ENCODE measurements around the gene PDILT.

The PDILT gene

DNA sequence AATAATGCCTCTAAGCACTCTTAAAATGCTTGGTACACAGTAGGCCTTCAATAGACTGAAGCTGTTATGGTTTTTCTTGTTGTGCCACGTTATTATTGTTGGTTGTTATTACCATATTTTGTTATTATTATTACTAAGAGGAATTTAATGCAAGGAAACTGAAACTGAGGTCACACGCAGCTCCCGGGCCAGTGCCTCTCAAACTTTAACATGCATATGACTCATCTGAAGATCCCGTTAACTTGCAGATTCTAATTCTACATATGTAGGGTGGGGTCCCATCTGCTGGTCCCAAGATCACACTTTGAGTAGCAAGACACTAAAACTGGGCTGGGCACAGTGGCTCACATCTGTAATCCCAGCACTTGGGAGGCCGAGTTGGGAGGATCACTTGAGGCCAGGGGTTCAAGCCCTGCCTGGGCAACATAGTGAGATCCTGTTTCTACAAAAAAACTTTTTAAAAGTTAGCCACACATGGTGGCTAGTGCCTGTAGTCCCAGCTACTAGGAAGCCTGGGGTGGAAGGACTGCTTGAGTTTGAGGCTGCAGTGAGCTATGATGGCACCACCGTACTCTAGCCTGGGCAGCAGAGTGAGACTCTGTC is 5.7 kb upstream of the PDILT start:
- TF ChIP-seq, protein P1, sequence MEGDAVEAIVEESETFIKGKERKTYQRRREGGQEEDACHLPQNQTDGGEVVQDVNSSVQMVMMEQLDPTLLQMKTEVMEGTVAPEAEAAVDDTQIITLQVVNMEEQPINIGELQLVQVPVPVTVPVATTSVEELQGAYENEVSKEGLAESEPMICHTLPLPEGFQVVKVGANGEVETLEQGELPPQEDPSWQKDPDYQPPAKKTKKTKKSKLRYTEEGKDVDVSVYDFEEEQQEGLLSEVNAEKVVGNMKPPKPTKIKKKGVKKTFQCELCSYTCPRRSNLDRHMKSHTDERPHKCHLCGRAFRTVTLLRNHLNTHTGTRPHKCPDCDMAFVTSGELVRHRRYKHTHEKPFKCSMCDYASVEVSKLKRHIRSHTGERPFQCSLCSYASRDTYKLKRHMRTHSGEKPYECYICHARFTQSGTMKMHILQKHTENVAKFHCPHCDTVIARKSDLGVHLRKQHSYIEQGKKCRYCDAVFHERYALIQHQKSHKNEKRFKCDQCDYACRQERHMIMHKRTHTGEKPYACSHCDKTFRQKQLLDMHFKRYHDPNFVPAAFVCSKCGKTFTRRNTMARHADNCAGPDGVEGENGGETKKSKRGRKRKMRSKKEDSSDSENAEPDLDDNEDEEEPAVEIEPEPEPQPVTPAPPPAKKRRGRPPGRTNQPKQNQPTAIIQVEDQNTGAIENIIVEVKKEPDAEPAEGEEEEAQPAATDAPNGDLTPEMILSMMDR (IDR thresholded peaks at IDR 0.05) = no peak

DNA sequence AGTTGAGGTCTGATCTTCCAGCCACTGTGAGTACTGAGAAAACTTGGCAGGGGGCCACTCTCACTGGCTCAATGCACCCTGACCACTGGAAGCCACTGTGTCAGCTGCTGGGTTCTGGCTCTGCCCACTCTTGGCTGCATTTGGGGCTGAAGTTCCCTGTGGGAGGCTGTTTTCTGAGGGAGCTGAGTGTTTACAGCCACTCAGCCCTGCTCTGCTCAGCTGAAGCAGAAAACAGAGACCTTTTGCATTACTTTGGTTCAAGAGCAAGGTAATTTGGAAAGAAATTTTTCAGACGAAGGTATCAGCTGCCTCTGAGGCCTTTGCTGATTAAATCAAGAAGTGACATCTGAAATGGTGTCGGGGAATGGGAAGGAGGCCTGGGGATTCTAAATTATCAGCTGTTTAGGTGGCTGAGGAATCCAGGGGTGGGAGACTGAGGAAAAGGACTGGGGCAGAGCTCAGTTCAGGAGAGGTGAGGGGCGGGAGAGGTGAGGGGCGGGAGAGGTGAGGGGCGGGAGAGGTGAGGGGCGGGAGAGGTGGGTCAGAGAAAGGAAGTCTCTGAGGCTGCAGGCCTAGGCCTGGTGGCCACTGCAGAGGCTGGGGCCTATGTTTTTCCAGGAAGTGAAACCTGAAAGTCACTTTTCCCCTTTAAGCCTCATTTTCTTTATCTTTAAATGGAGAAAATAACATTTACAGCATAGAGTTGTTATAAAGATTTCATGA is 5.0 kb upstream of the PDILT start, which contains the start of gene ACSM5:
ACSM5 (plus strand) TSS at position 137 of the 723 bp plus-strand sequence. CDS start 1,951 bp downstream, outside the sequence.
- TF ChIP-seq, protein P1 (IDR thresholded peaks at IDR 0.05) = no peak

DNA sequence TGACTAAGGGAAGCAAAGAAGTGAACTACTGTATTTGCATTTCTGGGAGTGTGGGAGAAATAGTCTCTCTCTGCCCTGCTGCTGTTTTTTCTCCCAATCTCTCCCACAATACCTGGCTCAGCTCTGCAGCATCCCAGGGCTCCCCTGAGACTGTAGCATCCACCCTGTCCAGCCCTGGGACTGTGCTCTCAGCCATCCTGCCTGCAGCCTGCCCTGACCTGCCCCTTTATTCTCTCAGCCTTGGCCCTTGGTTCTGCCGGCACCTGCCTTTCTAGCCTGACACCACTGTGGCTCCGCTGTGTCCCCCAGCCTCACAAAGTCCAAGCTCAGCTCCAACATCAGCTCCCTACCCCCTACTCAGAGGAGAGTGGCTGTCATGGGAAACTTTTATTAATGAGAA is 1.9 kb downstream of the PDILT start:
- TF ChIP-seq, protein P1 (IDR thresholded peaks at IDR 0.05) = no peak

DNA sequence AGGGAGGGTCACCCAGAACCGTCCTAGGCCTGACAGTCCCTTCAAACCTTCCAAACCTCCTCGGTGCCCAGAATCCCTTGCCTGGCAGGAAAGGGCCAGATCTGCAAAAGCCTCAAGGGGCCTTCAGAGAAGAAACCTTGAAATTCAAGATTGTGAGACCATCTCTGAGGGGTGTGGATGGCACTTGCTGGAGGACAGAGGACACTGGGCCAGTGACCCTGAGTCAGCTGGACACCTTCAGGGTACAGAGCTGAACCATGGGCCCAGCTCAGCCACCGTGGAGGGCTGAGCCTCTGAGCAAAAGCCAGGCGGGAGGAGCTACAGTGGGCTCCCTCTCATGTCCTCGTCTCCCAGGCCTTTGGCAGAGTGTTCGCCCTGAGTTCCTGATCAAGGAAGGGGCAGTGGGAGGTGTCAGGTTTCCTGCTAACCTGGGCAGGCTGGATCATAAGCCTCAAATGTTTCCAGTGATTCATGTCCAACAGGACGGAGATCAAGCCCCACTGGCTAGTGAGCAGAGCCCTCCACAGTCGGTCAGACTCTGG is 3.0 kb downstream of the PDILT start:
- TF ChIP-seq, protein P1 (IDR thresholded peaks at IDR 0.05) = no peak

DNA sequence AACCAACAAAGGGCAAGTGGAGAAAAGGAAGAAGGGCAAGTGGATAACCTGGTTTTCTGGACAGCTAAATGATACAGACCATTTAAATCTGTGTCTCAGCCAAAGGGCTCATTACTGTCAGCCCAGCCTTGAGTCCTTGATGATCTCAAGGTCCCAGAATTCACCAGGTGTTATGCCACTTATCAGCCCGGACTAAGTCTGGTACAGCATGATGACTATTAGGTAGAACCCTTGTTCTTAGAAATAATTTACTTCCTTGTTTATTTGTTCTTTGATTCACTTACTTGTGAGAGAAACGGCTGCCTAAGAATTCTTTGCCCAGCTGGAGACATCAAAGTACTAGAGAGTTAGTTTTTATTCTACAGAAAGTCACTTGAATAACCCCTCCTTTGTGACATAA is 3.5 kb downstream of the PDILT start:
- TF ChIP-seq, protein P1 (IDR thresholded peaks at IDR 0.05) = no peak

DNA sequence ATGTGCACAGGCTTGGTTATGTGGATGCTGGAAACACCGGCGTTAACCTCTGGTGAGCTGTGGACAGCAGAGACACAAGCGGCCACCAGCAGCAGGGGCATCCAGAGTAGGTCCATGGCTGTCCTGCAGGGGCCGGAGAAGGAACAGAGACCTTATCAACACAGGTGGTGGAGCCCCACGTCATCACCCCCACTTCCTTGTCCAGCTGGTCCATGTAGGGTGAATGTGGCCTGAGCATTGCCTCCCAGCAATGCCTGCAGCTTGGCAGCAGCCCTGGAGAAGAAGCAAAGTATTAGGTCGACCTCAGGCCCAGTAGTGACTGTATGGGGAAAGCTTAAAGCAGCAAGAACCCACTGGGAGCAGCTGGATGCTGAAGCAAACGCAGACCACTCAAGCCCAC is 5.4 kb downstream of the PDILT start:
- TF ChIP-seq, protein P1 (IDR thresholded peaks at IDR 0.05) = no peak

DNA sequence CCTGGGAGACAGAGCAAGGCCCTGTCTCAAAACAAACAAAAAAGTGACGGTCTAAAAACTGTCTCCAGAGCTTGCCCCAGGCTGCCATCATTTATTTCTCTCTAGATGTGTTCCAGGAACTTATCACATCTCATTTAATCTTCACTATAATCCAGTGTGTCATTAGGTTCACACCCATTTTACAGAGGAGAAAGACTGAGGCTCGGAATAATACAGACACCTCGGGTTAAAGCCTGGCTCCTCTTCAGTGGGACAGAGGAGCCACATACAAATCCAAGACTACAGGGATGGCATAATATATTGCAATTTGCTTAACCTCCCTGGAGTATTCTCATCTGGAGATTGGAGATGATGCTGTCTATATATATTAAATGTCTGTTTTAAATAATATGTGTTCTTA is 5.9 kb downstream of the PDILT start:
- TF ChIP-seq, protein P1 (IDR thresholded peaks at IDR 0.05) = no peak

Data from LNCAP (cell line).